C4-2B (cell line): ENCODE measurements around the gene MTA2.

Experiments used
- ZFX ChIP-seq: fragments of 450-650 bp; IDR thresholded peaks from 2 replicates; pipeline ENCODE4 v1.6.1; 2017
- TF ChIP-seq, protein P1 (sequence below): fragments of 450-650 bp; conservative IDR thresholded peaks from 2 replicates; pipeline ENCODE4 v1.5.1; 2017; ENCODE audit warnings: mild to moderate bottlenecking

DNA sequence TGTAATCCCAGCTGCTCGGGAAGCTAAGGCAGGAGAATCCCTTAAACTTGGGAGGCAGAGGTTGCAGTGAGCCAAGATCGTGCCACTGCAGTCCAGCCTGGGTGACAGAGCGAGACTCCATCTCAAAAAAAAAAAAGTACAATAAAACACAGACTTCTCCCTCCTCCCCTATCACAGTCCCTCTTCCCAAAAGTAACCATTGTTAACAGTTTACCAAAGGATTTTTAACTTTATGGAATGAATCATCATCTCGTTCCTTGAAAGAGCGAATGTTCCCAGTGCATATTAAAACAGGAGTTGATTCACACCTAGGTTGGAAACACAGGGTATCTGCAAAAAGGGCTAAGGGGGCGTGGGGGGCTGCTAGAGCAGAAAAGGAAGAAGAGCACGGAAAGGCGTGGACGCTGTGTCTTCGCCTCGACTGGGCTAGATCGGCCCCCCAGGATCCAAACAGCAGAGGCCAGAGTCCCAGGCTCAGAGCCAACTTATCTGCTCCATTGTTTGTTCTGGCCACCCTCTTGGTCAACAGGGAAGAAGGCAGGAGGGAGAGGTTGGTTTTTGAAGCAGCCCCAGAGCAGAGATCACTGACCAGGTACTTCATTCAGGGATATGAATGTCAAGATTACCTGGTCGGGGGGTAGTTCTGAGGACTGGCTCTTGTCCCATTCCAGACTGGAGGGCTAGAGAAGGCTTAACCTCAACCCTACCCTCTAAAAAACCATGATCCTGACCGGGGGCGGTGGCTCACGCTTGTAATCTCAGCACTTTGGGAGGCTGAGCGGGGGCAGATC, 52.9 kb downstream of the MTA2 start:
- TF ChIP-seq, protein P1, sequence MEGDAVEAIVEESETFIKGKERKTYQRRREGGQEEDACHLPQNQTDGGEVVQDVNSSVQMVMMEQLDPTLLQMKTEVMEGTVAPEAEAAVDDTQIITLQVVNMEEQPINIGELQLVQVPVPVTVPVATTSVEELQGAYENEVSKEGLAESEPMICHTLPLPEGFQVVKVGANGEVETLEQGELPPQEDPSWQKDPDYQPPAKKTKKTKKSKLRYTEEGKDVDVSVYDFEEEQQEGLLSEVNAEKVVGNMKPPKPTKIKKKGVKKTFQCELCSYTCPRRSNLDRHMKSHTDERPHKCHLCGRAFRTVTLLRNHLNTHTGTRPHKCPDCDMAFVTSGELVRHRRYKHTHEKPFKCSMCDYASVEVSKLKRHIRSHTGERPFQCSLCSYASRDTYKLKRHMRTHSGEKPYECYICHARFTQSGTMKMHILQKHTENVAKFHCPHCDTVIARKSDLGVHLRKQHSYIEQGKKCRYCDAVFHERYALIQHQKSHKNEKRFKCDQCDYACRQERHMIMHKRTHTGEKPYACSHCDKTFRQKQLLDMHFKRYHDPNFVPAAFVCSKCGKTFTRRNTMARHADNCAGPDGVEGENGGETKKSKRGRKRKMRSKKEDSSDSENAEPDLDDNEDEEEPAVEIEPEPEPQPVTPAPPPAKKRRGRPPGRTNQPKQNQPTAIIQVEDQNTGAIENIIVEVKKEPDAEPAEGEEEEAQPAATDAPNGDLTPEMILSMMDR, result no peak
- TF ChIP-seq ZFX, result no peak
